ENCODE measurements around the gene CFAP20DC.
"Not testable (repeated sequence)": the region's sequence is repeated elsewhere in the genome, so short reads cannot be mapped to it uniquely, and the experiment has no call there.

Gene CFAP20DC

GRCh38 chr3:59017617-59017984, 32.2 kb downstream of the CFAP20DC start:
- no peak for DNase-seq

- DNase-seq: no peak
Measured at GRCh38 chr3:59016930-59017616, 32.8 kb downstream of the CFAP20DC start.

- no peak for DNase-seq
Measured at GRCh38 chr3:59013611-59014010, 36.2 kb downstream of the CFAP20DC start.

GRCh38 chr3:59006634-59007517, 42.9 kb downstream of the CFAP20DC start:
- DNase-seq: no peak

GRCh38 chr3:59001675-59002074, 48.1 kb downstream of the CFAP20DC start:
- no peak for DNase-seq

GRCh38 chr3:58999774-59000160, 50.1 kb downstream of the CFAP20DC start:
- DNase-seq: no peak

- DNase-seq: no peak
Measured at GRCh38 chr3:58999134-58999773, 50.6 kb downstream of the CFAP20DC start.

- DNase-seq: no peak
Measured at GRCh38 chr3:58998476-58999117, 51.2 kb downstream of the CFAP20DC start.

- no peak for DNase-seq
Measured at GRCh38 chr3:58996730-58997129, 53.1 kb downstream of the CFAP20DC start.

- DNase-seq: peak; percentile 59
Measured at GRCh38 chr3:58994746-58995330, 55.0 kb downstream of the CFAP20DC start.

- no peak for DNase-seq
Measured at GRCh38 chr3:58993547-58993946, 56.3 kb downstream of the CFAP20DC start.

GRCh38 chr3:58991623-58992022, 58.2 kb downstream of the CFAP20DC start:
- no peak for DNase-seq

- DNase-seq: no peak
Measured at GRCh38 chr3:58991026-58991425, 58.8 kb downstream of the CFAP20DC start.

- DNase-seq: no peak
Measured at GRCh38 chr3:58989955-58990354, 59.9 kb downstream of the CFAP20DC start.

- DNase-seq: no peak
Measured at GRCh38 chr3:58989163-58989562, 60.7 kb downstream of the CFAP20DC start.

- no peak for DNase-seq
Measured at GRCh38 chr3:58988041-58988440, 61.8 kb downstream of the CFAP20DC start.

GRCh38 chr3:58986654-58987053, 63.2 kb downstream of the CFAP20DC start:
- DNase-seq: no peak

GRCh38 chr3:58979840-58980239, 70.0 kb downstream of the CFAP20DC start:
- no peak for DNase-seq

GRCh38 chr3:58973796-58974195, 76.0 kb downstream of the CFAP20DC start:
- DNase-seq: no peak

GRCh38 chr3:58967866-58968265, 82.0 kb downstream of the CFAP20DC start:
- not testable (repeated sequence) for DNase-seq

- DNase-seq: no peak
Measured at GRCh38 chr3:58965865-58966264, 84.0 kb downstream of the CFAP20DC start.

- no peak for DNase-seq
Measured at GRCh38 chr3:58963928-58964503, 85.8 kb downstream of the CFAP20DC start.

GRCh38 chr3:58962816-58963215, 87.0 kb downstream of the CFAP20DC start:
- DNase-seq: no peak

Measured in CD4-positive, alpha-beta T cell treated with Interleukin-17A for 1 hour (primary cell).